ENCODE results near the gene SPPL3.
"Not testable (repeated sequence)": the region's sequence is repeated elsewhere in the genome, so short reads cannot be mapped to it uniquely, and the experiment has no call there.

SPPL3 gene

DNA sequence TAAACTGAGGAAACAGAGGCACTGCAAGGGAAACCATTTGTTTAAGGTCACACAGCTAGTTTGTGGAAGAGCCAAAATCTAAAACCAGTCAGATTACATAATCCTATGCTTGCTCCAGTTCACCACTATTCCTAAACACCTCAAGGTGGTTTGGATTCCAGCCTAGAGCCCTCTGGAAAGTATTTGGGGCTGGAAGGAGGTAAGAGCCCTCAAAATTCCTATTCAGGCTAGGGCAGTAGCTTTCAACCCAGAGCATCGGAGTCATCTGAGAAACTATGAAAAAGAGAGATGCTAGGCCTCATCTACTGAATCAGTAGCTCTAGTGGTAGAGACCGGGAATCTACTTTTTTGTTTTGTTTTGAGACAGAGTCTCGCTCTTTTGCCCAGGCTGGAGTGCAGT is 16.0 kb upstream of the SPPL3 start:
- no peak for DNase-seq (ENCODE audit: low read depth)

DNA sequence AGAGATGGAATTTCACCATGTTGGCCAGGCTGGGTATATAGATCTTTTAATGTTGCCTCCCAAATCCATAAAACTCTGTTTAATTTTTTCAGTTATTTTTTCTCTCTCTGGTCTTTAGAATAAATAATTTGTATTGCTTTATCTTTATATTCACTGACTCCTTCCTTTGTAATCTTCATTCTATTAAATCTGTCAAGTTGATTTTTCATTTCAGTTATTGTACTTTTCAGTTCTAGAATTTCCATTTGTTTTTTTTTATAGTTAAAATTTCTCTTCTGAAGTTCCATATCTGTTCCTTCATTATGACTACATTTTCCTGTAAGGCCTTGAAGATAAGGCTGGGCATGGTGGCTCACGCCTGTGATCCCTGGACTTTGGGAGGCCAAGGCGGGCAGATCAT is 13.6 kb upstream of the SPPL3 start:
- no peak for DNase-seq (ENCODE audit: low read depth)

DNA sequence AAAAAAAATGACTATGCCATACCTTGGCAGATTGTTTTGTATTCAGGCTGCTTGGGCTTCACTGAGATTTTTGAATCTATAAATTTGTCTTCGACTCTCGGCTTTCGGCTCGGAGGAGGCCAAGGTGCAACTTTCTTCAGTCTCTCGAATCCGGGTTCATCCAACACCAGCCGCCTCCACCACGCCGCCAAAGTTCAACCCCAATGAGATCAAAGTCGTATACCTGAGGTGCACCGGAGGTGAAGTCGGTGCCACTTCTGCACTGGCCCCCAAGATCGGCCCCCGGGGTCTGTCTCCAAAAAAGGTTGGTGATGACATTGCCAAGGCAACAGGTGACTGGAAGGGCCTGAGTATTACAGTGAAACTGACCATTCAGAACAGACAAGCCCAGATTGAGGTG is 12.4 kb upstream of the SPPL3 start:
- DNase-seq (ENCODE audit: low read depth): no peak

DNA sequence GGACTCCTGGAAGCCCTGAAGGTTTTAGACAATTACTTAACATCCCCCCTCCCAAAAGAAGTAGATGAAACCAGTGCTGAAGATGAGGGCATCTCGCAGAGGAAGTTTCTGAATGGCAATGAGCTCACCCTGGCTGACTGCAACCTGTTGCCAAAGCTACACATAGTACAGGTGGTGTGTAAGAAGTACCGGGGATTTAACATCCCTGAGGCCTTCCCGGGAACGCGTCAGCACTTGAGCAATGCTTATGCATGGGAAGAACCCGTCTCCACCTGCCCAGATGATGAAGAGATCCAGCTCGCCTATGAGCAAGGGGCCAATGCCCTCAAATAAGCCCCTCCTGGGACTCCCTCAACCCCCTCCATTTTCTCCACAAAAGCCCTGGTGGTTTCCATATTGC is 10.6 kb upstream of the SPPL3 start:
- no peak for DNase-seq (ENCODE audit: low read depth)

DNA sequence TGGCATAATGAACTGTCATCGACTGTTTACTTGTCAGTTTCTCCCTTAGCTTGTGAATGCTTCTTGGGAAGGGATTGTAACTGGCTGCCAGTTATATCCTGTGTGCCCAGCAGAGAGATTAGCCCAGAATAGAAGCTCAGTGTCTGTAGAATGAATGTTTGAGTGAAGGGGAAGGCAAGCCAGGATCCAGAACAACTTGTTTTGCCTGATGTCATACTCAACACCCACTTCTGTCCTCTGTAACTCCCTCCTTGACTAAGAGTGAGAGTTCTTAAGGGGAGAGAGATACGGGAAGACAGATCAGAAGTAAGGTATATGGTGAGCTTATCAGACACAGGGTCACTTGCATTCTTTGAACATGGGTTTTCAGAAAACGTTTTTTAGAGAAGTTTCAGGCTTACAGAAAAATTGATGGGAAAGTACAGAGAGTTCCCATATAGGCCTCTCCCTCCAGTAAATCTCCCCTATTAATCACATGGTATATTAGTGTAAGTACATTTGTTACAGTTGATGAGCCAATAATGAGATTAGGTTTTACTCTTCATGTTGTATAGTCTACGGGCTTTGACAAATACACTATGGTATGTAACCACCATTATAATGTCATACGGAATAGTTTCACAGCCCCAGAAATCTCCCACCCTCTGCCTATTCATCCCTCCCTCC is 5.6 kb upstream of the SPPL3 start:
- no peak for DNase-seq (ENCODE audit: low read depth)

DNA sequence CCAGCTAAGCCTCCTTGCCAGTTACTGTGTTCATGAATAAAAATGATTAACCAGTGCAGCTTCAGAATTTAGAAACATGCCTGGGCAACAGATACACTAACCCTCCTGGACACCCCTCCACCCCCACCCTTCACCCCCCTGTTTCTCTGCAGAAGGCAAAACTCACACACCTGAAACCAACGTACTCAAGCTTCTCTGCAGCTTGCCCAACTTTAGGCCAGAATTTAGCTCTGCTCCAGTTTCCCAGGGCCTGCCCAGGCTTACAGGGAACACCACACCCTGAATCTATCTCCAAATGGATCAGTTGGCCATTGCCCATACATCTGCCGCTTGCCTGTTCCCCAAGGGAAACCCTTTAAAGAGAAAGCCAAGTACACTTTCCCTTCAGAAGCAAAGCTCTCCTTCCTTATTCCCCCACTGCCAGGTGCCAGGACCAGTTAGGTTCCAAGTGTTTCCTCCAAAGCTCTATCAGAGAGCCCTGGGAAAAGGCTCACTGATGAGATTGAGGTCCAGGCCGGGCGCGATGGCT is 1.8 kb upstream of the SPPL3 start:
- DNase-seq (ENCODE audit: low read depth): no peak

DNA sequence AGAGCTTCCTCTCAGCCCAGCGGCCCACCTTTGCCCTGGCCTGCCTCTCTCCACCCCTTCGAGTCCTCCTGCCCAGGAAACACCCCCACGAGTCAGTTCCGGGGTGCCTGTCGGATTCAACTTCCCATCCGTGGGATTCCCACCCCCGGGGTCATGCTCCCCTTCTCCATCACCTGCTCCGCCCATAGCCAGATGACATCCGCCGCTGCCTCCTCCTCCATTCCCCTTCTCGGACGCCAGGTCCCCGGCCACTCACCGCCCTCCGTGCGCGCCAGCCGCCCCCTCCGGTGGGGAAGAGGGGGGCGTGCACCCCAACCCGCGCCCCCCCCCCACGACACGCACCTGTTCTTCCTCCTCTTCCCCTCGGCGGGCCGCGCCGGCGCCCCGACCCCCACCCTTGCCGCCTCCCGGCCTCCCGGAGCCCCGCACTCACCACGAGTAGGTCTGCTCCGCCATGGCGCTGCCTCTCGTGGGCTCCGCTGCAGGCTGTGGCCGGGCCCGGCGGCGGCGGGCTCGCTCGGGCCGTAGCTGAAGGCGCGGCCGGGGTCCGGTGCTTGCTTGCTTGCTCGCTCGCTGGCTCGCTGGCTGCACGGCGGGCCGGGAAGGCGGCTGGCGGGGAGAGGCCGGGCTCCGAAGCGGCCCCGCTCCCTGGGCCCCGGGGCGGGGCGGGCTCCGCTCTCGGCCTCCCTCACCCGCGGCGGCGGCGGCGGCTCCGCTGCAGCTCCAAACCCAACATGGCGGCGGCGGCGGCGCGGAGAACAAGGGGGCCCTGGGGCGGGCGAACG is 554 bp downstream of the SPPL3 start:
- DNase-seq (ENCODE audit: low read depth): peak; percentile 48

DNA sequence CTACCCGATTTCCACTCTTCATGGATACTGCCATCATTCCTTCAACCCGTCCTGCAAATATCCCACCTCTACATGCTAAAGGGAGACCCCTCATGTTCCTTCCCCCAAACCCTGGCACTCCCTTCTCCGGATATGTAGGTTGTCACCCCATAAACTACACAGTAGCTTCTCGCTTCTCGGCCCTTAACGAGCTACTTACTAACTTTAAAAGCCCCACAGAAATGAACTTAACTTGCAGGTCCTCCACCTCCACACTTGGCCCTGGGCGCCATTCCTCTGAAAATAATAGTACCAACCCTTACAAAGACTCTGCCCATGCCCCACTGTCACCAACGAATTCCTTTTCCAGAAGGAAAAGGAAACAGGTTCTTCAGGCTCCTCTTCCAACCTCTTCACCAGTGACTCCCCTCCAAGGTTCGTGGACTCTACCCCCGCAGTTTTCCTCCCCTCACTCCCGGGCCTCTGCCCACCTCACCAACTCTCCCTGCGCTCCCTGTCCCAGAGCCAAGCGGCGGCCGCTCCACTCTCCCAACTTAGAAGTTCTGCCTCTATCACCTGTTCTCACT is 1.2 kb downstream of the SPPL3 start:
- no peak for DNase-seq (ENCODE audit: low read depth)

DNA sequence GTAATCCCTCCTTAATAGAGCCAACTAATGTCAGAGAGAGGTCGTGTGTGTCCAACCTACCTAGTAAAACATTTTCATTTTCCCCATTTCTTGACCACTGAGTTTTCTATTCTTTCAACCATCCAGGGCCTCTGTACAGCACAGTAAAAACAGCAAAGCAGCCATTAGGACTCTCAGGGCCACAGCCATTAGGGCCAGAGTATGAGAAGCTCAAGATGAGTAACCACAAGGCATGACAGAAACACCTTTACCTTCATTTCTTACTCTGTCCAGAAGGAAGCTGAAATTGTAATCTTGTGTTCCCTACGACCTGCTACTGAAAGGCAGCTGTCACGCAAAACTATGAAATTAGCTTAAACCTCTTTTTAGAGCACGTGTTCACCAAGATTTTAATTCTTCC is 2.3 kb downstream of the SPPL3 start:
- no peak for DNase-seq (ENCODE audit: low read depth)

DNA sequence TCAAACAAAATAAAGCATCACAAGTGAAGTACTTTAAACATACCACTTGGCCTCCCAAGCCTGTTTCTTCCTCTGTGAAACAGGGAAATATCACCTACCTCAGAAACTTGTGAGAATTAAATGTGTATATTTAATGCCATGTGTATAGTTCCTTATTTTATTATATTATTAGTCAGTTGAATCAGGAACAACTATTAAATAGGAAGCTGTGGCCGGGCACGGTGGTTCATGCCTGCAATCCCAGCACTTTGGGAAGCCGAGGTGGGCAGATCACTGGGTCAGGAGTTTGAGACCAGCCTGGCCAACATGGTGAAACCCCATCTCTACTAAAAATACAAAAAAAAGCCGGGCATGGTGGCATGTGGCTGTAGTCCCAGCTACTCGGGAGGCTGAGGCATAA is 3.1 kb downstream of the SPPL3 start:
- DNase-seq (ENCODE audit: low read depth): not testable (repeated sequence)

DNA sequence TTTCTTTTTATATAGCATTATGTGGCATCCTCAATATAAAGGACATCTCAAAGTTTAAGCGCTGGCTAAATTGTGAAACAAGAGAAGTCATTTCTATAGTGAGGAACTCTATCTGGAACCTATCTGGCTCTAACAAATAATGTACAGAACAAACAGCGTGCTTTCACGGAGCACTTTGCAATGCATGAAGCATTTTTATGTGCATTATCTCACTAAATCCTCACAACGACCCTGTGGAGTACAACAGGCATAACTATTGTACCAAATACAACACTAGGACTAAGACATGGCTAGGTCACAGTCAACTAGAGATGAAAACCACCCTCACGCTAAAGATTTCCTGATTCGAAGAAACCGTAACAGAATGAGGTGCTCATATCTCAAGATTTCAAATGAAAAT is 8.6 kb downstream of the SPPL3 start:
- no peak for DNase-seq (ENCODE audit: low read depth)

DNA sequence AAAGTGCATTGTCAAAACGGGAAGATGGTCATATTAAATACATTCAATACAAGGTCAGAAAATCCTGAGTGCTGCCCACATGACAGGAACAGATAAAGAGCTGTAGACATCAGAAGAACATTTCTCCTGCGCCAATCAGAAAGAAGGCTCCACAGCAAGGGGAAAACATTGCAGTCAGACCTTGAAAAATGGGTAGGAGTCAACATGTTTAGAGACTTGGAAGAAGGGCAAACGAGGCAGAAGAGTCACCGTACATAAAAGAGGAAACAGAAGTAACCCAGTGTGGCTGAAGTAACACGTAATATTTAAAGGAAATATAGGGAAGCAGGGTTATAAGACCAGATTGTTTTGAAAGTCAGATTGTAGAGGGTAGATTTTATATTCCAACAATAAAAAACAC is 11.9 kb downstream of the SPPL3 start:
- no peak for DNase-seq (ENCODE audit: low read depth)

DNA sequence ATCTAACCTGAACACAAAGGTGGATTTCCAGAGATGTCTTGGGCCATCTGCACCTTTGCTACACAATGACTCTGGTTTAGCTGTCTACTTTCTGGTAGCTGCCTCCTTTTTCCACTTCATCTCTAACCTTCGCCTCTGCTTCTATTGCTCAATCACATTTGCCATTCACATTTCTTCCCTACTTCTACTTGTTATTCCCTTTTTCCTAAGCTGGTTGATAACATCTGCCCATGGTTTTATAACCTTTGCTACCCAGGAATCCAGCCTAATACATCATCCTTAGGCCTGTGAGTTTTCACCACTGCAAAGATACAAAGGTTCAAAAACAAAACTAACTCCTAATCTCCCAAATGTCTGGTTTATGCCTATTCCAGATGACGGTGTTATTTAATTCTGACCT is 13.2 kb downstream of the SPPL3 start:
- no peak for DNase-seq (ENCODE audit: low read depth)

DNA sequence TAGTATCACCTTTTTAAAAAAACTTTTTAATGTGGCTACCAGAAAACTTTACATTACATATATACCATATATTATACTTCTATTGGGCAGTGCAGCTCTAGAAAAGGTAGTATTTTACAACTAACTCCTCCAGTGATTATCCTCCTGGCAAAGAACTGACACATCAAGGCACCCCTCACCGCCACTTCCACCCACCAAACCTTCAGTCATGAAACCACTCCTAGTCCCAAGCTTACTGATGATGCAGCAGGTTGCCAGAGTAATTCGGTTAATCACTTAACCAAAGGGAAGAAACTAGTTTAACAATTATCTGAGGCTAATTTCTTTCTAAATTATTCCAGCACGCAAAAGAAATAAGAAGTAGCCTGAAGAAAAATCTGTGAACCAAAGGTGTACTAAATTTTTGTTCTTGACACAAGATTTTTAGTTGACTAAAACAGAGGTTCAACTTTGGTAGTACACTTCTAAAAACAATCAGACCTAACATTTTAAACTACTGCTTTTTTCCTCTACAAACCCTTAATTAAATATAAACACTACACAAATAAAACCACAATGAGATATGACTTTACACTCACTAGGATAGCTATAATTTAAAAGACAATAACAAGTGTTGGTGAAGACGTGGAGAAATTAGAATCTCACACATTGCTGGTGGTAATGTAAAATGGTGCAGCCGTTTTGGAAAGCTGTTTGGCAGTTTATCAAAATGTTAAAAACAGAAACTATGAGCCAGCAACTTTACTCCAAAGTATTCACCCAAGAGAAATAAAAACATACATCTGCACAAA is 16.7 kb downstream of the SPPL3 start:
- DNase-seq (ENCODE audit: low read depth): no peak

DNA sequence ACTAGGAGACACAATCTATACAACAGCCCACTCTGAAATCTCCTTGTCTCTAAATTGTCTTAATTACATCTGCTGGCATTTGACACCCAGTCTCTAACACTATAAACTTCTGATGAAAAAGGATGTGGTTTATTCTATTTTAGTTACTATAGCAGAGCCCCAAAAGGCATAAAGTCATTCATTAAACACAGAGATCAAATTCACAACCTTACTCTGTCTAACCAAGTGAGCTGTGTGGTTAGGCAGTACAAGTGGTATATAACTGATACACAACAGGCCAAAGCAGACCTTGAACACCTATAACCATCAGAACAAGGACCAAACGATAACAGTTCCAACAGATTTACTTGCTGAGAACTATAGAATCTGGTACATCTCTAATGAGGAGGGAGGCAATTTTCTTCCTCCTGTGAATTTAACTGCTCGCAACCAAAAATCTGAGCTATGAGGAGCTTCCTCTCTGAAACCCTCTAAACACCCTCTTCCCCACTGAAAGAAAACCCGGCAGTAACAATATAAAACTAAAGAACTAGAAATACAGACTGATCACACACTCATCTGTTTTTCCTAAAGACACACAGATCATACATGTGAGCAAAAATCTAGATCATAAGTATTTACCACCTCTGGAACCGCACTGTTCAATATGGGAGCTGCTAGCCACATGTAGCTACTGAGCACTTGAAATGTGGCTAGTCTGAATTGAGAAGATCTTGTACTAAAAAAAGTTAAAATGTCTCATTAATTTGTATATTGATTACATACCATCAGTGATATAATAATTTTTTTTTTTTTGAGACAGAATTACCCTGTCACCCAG is 17.7 kb downstream of the SPPL3 start:
- no peak for DNase-seq (ENCODE audit: low read depth)

DNA sequence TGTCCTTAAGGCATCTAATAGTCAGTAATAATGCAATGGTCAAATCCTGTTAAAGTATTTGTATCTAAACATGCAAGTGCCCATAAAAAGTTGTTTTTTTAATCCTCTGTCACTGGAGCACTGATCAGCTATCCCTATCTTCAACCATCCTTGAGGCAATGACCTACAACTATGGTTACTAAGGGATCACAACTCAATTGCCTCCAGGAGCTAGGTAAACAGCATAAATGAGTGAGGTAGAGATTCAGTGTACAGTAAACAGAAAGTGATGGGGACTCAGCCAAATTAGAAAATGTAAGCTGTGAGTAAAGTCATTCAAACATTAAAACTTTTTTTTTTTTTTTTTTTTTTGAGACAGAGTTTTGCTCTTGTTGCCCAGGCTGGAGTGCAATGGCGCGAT is 18.6 kb downstream of the SPPL3 start:
- no peak for DNase-seq (ENCODE audit: low read depth)

DNA sequence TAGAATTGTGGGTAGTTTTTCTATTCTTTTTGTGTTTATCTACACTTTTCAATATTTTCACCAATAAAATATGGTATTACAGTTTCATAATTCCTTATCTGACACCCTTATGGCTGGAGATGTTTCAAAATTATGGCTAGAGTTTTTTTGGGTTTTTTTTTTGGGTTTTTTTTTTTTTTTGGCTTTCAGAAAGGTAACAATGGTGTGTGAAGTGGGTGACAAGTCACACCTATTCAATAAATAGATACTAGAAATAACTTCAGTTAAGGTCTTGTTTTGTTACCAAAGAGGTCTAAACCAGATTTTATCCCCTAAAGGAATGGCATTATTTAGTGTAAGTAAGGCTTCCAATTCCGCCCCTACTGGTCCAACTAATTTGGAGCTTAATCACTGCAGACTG is 19.5 kb downstream of the SPPL3 start:
- DNase-seq (ENCODE audit: low read depth): no peak

DNA sequence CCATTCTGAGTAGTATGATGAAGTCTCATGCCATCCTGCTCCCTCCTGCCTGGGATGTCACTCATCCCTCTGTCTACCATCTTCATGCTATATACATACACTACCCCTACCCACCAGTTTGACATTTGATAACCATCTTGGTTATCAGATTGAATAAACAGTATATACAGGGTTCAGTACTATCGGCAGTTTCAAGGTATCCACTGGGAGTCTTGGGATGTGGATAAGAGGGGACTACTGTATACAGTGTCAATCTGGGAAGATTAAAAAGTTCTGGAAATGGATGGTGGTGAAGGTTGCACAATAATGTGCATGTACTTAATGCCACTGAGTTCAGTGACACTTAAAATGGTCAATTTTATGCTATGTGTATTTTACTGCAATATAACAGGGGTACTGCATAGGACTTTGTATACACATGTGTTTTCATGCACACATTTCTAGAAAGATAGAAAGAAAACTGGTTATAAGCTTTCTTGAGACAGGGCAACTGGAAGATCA is 22.1 kb downstream of the SPPL3 start:
- no peak for DNase-seq (ENCODE audit: low read depth)

DNA sequence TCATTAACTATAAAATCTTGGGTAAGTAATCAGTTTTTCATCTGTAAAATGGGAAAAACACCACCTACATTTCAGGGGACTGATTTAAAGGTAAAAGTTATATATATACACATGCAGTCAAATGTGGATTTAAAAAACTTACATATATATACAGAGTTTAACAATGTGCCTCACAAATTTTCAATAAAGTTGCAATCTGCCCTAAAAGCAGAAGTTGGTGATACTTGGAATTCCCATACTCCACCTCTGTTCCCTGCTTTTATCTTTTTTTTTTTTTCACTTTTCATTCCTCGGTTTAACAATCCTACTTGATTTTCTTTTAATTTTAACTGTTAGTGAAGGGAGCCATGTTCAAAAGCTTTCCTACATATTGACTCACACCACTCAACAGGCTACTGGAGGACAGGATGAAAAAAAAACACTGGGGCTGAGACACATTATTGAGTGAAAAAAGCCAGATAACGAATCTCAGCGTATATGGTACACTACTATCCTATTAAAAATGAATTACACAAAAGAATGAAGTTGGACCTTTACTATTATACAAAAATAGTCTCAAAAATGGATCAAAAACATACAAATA is 24.3 kb downstream of the SPPL3 start:
- no peak for DNase-seq (ENCODE audit: low read depth)

DNA sequence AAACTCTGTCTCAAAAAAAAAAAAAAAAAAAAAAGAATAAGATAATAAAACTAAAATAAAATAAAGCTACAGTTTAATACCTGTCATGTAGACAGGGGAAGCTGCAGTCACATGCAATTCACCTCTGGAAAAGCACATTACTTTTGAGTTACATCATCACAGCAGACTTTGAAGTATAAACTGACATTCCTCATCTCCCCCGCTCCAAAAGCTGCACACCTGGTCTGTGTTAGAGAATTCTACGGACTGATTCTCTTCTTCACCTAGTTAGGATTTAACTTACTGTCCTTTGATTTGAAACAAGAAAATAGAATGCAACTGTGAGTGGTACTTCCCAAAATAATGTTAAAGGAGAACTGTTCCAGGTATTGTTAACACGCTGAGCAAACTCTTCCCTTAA is 25.1 kb downstream of the SPPL3 start:
- DNase-seq (ENCODE audit: low read depth): no peak

Measured in activated gamma-delta T cell treated with anti-CD3 and anti-CD28 coated beads, Interleukin-2, amount 50 U/mL, for 16 hours (primary cell).